UCSD-AML1 (cell line): ENCODE measurements around the gene TOP3B.
"Not testable (repeated sequence)": the region's sequence is repeated elsewhere in the genome, so short reads cannot be mapped to it uniquely, and the experiment has no call there.

Source experiments
- DNase-seq: peaks from one replicate; lab custom pipeline; 2025; ENCODE audit not compliant: unreplicated experiment; lab: John Stamatoyannopoulos, UW

TOP3B gene

DNA sequence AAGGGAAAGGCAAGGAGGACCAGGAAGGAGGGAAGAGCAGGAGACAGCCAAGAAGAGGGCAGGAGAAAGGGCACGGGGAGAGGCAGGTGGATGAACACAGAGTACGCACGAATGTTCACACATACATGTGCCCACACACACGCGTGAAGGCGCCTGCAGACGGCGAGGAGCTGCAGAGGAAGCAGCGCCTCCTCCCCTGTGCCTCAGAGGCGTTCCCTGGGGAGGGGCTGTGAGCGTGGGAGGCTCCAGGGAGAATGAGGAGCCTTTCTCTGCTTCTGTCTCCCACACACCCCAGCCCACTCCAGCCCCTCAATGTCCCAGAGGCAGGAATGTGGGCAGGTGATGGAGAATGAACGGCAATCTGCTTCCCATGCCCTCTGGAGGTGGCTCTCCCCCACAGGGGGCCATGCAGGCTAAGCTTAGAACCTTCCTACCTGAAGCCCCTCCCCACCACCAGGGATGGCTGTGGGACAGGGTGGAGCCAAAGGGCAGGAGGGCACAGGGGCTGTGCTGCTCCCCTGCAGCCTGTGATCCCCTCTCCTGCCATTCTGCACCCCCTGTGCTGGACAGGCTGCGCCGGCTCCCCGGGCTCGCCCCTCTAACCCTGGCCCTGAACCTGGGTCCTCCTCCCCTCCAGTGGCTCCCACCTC lies 55.3 kb downstream of the TOP3B start:
- no peak for DNase-seq

DNA sequence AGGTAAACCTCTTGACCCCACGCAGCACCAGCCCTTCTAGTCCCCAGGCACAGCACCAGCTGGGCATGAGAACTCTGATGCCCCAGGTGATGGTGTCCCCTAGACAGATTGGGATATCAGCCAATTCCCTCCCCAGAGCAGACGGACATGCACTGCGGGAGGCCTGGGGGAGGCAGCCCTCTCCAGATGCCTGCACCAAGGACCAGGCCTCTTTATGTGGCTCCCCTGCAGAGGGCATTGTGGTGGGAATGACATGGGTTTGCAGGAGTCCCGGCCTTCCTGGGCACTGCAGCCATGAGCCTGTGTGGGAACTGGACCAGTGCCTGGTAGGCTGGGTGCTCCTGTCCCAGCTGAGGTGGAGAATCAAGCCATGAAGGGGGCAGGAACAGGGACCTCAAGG lies 55.9 kb downstream of the TOP3B start:
- DNase-seq = no peak

DNA sequence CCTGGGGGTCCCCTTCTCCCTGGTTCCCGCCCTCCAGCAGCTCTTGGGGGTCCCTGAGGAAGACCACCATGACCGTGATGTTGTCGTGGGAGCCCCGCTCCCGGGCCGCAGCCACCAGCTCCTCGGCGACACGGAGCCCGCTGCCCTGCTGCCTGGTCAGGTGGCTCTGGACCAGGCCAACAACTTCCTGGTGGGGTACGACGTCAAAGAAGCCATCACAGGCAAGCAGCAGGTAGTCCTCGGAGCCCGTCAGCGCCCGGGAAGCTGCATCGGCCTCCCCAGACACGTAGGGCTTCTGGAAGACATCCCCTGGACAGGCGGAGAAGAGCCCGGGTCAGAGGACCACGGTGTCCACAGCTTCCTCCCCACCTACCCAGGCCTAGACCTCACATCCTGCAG lies 59.4 kb downstream of the TOP3B start:
- DNase-seq = no peak

DNA sequence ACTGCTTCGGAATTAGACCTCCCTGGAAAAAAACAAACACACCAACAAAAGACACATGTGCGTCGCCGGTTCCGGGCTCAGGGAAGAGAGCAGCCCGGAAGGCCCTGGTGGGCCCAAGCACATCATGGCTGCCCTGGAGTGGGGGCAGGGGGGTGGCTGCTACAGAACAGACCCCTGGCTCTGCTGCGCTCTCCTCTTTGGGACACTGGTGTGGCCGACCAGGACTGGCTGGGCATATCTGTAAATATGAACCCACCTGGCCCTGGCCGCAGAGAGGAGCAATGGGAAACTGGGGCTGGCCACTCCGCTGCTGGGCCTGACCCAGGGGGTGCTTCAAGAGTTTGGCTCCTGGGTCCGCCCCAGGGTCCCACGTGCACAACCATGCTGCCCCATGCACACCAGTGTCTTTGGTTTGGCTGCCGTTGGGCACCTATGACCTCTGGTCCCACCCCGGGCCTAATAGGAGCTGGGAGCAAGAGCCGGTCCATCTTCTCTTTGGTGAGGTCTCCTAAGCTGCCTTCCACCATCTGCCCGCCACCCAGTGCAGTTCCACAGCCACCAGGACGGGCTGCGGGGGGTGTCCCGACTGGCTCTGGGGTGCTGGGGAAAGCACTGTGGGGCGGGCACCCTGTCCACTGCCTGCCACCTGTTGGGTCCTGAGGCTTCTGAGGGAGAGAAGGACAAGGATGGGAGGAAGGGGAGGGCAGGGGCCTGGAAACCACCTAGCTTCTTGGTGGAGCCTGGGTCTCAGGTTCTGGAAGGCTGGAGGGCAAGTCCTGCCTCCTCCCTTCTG lies 60.0 kb downstream of the TOP3B start:
- no peak for DNase-seq

- no peak for DNase-seq
Observed at GRCh38 chr22:21921729-21922128, 60.9 kb downstream of the TOP3B start.

DNA sequence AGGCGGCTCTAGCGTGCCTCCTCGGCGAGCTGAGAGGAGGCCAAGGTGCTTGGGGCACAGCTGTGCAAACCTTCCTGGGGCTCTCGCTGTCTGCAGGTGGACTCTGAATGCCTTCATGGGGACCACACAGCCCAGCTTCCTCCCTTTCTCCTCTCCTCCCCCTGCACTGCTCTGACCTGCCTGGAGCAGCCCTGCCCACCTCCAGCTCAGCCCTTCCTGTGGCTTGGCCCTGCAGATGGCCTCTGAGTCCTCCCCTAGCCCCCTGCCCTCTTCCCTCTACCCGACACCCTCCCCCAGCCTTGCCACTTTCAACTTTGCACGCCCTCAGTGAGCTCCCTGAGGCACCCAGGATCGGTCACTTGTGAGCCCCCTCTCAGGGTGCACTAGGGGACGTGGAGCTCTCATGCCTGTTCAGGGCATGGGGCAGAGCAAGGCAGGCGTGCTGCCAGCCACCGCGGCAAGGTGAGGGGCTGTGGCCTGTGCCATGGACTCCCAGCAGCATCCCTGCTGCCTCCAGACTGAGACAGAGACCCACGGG lies 61.3 kb downstream of the TOP3B start:
- DNase-seq = no peak

DNA sequence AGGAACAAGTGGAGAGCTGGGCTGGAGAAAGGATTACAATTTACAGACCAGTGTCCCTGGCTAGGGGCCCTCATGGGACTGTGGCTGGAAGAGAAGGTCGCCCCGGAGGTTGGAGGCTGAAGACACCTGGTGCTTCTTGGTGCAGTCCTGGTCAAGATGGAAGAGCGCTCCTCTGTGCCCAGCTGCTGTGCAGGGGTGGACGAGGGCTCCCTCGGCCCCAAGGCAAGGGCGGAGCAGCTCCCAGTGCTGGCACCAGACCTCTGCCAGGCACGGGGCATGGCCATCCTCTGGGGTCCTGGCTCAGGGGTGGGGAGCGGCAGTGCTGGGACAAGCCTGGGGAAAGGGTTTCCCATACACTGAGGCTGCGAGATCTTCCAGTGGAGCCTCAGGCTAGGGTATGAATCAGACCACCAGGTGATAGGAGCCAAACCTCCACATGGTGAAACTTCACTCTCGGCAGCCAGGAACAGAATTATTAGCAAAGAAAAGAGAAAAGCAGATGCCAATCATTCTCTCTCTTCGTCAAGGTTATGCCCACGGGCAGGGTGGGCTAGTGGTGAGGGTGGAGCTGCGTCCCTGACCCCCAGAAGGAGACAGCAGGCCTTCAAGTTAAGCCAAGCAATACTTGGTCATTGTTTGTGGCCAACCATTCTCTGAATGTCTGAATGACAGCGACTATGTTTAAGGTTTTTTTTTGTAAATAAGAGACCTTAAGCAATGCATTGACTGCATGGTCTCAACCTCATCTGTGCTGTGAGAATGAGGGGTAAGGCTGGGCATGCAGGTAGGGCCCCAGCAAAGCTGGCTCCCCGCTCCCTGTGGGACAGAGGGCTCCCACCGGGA lies 62.0 kb downstream of the TOP3B start:
- no peak for DNase-seq

DNA sequence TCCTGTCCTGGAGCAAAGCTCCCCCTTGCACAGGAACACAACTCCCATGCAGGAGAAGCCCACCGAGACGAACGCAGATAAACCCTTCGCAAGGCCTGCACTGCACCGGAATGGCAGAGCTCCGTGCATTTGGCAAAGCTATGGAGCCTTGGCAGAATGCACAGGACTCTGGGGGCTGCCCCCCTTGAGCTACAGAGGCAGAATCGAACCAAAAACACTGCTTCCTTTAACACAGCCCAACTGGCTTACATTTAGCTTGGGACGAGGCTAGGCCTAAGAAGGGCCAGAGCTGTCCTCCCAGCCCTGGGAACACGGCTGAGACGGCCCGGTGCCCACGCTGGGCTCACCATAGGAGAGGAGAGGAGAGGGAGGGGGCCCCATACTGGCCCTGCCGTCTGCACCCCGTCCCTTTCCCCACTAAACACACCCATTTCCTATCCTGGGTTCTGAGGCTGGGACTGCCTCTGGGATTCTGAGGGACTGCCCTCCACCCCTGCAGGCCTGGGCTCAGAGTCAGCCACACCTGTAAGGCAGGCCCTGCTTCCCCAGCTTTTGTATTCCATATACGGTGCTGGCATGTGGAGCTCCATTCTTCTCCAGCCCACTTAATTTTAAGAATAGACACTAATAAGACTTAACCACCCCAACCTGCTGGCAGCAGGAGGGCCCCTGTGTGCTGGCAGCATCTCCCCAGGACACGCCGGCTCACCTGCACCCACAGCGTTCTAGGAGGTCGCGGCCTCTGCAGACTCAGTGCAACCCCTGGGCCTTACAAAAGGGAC lies 62.9 kb downstream of the TOP3B start:
- DNase-seq = no peak

- no peak for DNase-seq
Observed at GRCh38 chr22:21918466-21919185, 64.0 kb downstream of the TOP3B start.

- DNase-seq = no peak
Observed at GRCh38 chr22:21917959-21918261, 64.7 kb downstream of the TOP3B start.

- no peak for DNase-seq
Observed at GRCh38 chr22:21917181-21917958, 65.2 kb downstream of the TOP3B start.

GRCh38 chr22:21916309-21916918 lies 66.2 kb downstream of the TOP3B start:
- no peak for DNase-seq

DNA sequence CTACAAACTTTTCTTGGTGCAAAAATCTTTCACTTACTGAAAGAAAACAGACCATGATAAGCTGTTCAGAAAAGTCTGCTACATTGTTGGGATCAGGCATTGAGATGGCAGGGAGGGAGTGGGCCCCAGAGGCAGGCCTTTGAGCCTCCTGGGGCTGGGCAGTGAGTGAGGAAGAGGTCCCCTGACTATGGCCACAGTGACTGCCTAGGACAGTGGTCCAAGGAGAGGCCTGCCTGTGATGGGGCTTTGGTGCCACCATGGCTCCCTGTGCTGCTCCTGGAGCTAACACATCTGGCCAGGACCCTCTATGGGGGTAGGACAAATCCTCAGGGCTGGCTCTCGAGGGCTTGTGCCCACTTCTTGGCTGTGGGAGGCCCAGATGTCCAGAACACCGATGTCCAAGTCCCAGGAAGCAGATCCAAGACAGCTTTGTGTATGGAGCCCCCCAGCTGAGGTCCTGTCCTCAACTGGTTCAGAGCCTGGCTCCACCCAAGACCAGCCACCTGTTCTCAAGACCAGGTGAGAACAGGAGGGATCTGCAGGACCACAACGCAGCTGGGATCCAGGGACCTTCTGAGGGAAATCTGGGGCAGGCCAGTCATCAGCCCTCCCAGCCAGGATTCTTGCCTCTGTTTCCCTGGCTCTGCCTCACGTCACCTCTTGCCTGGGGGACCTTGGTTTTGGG lies 66.8 kb downstream of the TOP3B start:
- DNase-seq = no peak

- DNase-seq = not testable (repeated sequence)
Observed at GRCh38 chr22:21914033-21914642, 68.4 kb downstream of the TOP3B start.

GRCh38 chr22:21910367-21910766 lies 72.2 kb downstream of the TOP3B start:
- not testable (repeated sequence) for DNase-seq

DNA sequence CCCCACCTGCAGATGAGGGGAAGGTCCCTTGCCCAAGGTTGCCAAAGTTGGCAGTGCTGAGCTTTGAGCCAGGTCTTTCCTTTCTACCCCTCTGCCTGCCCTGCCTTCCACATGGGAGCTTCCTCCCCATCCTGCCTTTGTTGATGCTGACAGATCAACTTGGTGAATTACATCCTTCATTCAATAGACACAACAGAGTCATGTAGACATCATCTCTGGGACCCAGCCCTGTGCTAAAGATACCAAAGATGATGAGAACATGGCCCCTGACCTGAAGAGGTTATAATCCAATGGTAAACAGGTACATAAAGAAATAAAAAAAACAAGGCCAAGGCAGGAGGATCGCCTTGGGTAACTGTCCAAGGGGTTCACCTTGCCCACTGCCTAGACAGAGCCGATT lies 72.7 kb downstream of the TOP3B start:
- no peak for DNase-seq

DNA sequence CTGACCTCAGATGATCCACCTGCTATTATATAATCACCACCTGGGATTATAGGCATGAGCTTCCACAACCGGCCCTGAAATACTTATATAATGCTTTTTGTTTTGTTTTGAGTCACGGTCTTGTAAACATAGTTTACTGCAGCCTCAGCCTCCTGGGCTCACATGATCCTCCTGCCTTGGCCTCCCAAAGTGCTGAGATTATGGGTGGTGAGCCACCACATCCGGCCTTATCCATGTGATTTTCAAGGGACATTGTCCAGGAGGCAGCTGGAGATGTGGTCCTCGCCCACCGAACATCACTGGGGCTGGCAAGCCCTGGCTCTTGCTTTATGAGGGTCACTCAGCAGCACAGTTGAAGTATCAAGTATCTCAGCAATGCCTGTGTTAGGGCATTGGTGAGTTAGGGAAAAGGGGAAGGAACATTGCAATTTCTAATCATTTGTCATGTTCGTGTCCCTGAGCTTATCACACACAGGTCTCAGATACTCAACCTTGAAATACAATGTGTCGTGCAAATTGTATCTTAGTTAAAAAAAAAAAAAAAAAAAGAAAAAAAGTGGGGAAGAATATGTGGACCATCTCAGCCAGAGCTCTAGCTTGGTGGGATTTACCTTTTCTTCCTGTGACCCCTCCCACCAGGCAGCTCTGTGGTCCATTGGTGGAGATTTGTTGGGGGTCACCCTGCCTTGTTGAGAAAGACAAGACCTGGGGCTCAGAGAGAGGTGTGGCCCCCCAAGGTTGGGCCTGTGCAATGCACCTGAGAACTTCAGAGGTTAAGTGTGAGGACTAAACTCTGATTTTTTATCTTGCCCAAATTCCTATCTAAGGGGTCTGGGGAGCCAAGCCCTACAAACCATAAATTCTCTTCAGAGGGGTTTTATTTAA lies 74.7 kb downstream of the TOP3B start:
- DNase-seq = no peak
